Stimulated activated effector memory CD8-positive, alpha-beta T cell treated with anti-CD3 and anti-CD28 coated beads, Interleukin-12 subunit alpha, Interleukin-12 subunit beta, amount 100 ng/mL, for 72 hours (primary cell): Measurements from ENCODE around the gene TRMT10B.

Experiments used
- ATAC-seq: fragments of 150-1000 bp; cut with Tn5 transposase; 2 replicates; pipeline ENCODE4 v1.10.0; 2021
- DNase-seq, 2 donors: peaks; one replicate each; pipeline ENCODE4 v3.0.0; 2021 to 2022; ENCODE audit warnings: low spot score in 2 of 2
- H3K27ac Mint-ChIP-seq: one replicate; pipeline ENCODE4 v1.8.0; 2022; ENCODE audit warnings: mild to moderate bottlenecking, mixed read lengths
- H3K36me3 Mint-ChIP-seq: one replicate; pipeline ENCODE4 v1.8.0; 2022; ENCODE audit warnings: mild to moderate bottlenecking, mixed read lengths
- H3K4me1 Mint-ChIP-seq: one replicate; pipeline ENCODE4 v1.8.0; 2022; ENCODE audit warnings: mixed read lengths
- H3K4me3 Mint-ChIP-seq: one replicate; pipeline ENCODE4 v1.8.0; 2022; ENCODE audit warnings: mild to moderate bottlenecking, mixed read lengths
- H3K9me3 Mint-ChIP-seq: one replicate; pipeline ENCODE4 v1.8.0; 2022; ENCODE audit warnings: mixed read lengths

Gene TRMT10B

GRCh38 chr9:37753489-37754190, at the start of gene TRMT10B:
TSS of gene TRMT10B (plus strand) at chr9:37753805. CDS start at chr9:37761932, 8,127 bp downstream.
- Mint-ChIP-seq H3K27ac (peak within 1 kb of the TSS; percentile 98), H3K4me3 (peak within 1 kb of the TSS; percentile 88), H3K4me1 (peaks cover 21% of the 10 kb centered on the region), H3K9me3 (no peaks in the 10 kb centered on the region), H3K36me3 (no peaks in the 10 kb centered on the region)
- ATAC-seq (peak; percentile 92), DNase-seq (peak; percentile 46 to 76)

GRCh38 chr9:37705787-37706186, 47.8 kb upstream of the TRMT10B start:
- ATAC-seq (no peak), DNase-seq (peak in 1 of 2 donors; percentile 13)
- Mint-ChIP-seq H3K4me3 (no peak overlapping the region), H3K27ac (no peak overlapping the region), H3K4me1 (no peaks in the 10 kb centered on the region), H3K9me3 (no peaks in the 10 kb centered on the region), H3K36me3 (peaks cover 4% of the 10 kb centered on the region)

- Mint-ChIP-seq H3K4me3 (no peak overlapping the region), H3K9me3 (no peaks in the 10 kb centered on the region), H3K27ac (no peak overlapping the region), H3K36me3 (peaks cover 4% of the 10 kb centered on the region), H3K4me1 (no peaks in the 10 kb centered on the region)
- no peak for DNase-seq
- peak; percentile 59 for ATAC-seq
Observed at GRCh38 chr9:37706290-37706689, 47.3 kb upstream of the TRMT10B start.

- DNase-seq, result no peak
- no peak for ATAC-seq
- Mint-ChIP-seq H3K36me3 (peaks cover 4% of the 10 kb centered on the region), H3K27ac (no peak overlapping the region), H3K4me1 (no peaks in the 10 kb centered on the region), H3K4me3 (no peak overlapping the region), H3K9me3 (no peaks in the 10 kb centered on the region)
Observed at GRCh38 chr9:37707748-37708147, 45.9 kb upstream of the TRMT10B start.

- no peak for DNase-seq
- Mint-ChIP-seq H3K4me1 (no peaks in the 10 kb centered on the region), H3K4me3 (no peak overlapping the region), H3K36me3 (peaks cover 4% of the 10 kb centered on the region), H3K9me3 (no peaks in the 10 kb centered on the region), H3K27ac (no peak overlapping the region)
- ATAC-seq, result no peak
Observed at GRCh38 chr9:37710046-37710445, 43.6 kb upstream of the TRMT10B start.

- no peaks in the 10 kb centered on the region for H3K4me1 Mint-ChIP-seq
- H3K4me3 Mint-ChIP-seq, result no peak overlapping the region
- ATAC-seq (no peak), DNase-seq (no peak)
- no peaks in the 10 kb centered on the region for H3K9me3 Mint-ChIP-seq
- no peaks in the 10 kb centered on the region for H3K36me3 Mint-ChIP-seq
- no peak overlapping the region for H3K27ac Mint-ChIP-seq
Observed at GRCh38 chr9:37715260-37715659, 38.3 kb upstream of the TRMT10B start.

GRCh38 chr9:37715991-37716505, 37.6 kb upstream of the TRMT10B start:
- H3K9me3 Mint-ChIP-seq, result no peaks in the 10 kb centered on the region
- DNase-seq (no peak), ATAC-seq (no peak)
- no peaks in the 10 kb centered on the region for H3K4me1 Mint-ChIP-seq
- H3K36me3 Mint-ChIP-seq, result no peaks in the 10 kb centered on the region
- no peak overlapping the region for H3K27ac Mint-ChIP-seq
- no peak overlapping the region for H3K4me3 Mint-ChIP-seq

- H3K4me1 Mint-ChIP-seq, result no peaks in the 10 kb centered on the region
- H3K36me3 Mint-ChIP-seq, result no peaks in the 10 kb centered on the region
- H3K9me3 Mint-ChIP-seq, result no peaks in the 10 kb centered on the region
- no peak overlapping the region for H3K4me3 Mint-ChIP-seq
- ATAC-seq, result no peak
- no peak for DNase-seq
- no peak overlapping the region for H3K27ac Mint-ChIP-seq
Observed at GRCh38 chr9:37719526-37719925, 34.1 kb upstream of the TRMT10B start.

GRCh38 chr9:37727013-37727412, 26.6 kb upstream of the TRMT10B start:
- Mint-ChIP-seq H3K27ac (no peak overlapping the region), H3K4me3 (no peak overlapping the region), H3K36me3 (no peaks in the 10 kb centered on the region), H3K9me3 (no peaks in the 10 kb centered on the region), H3K4me1 (no peaks in the 10 kb centered on the region)
- ATAC-seq (no peak), DNase-seq (no peak)

GRCh38 chr9:37729499-37729898, 24.1 kb upstream of the TRMT10B start:
- H3K9me3 Mint-ChIP-seq, result no peaks in the 10 kb centered on the region
- no peak for DNase-seq
- no peak overlapping the region for H3K27ac Mint-ChIP-seq
- H3K4me3 Mint-ChIP-seq, result no peak overlapping the region
- no peaks in the 10 kb centered on the region for H3K4me1 Mint-ChIP-seq
- no peaks in the 10 kb centered on the region for H3K36me3 Mint-ChIP-seq
- ATAC-seq, result no peak

GRCh38 chr9:37730256-37730655, 23.3 kb upstream of the TRMT10B start:
- H3K27ac Mint-ChIP-seq, result no peak overlapping the region
- H3K4me1 Mint-ChIP-seq, result no peaks in the 10 kb centered on the region
- no peak for ATAC-seq
- H3K9me3 Mint-ChIP-seq, result no peaks in the 10 kb centered on the region
- H3K4me3 Mint-ChIP-seq, result no peak overlapping the region
- no peak for DNase-seq
- H3K36me3 Mint-ChIP-seq, result no peaks in the 10 kb centered on the region

- ATAC-seq (no peak), DNase-seq (no peak)
- H3K4me3 Mint-ChIP-seq, result no peak overlapping the region
- no peaks in the 10 kb centered on the region for H3K36me3 Mint-ChIP-seq
- no peaks in the 10 kb centered on the region for H3K4me1 Mint-ChIP-seq
- H3K27ac Mint-ChIP-seq, result no peak overlapping the region
- no peaks in the 10 kb centered on the region for H3K9me3 Mint-ChIP-seq
Observed at GRCh38 chr9:37730839-37731238, 22.8 kb upstream of the TRMT10B start.

- no peak for DNase-seq
- no peaks in the 10 kb centered on the region for H3K9me3 Mint-ChIP-seq
- H3K36me3 Mint-ChIP-seq, result no peaks in the 10 kb centered on the region
- no peak for ATAC-seq
- no peak overlapping the region for H3K27ac Mint-ChIP-seq
- no peaks in the 10 kb centered on the region for H3K4me1 Mint-ChIP-seq
- H3K4me3 Mint-ChIP-seq, result no peak overlapping the region
Observed at GRCh38 chr9:37732086-37732741, 21.4 kb upstream of the TRMT10B start.

GRCh38 chr9:37732952-37733351, 20.7 kb upstream of the TRMT10B start:
- ATAC-seq (no peak), DNase-seq (no peak)
- H3K4me1 Mint-ChIP-seq, result no peaks in the 10 kb centered on the region
- H3K36me3 Mint-ChIP-seq, result no peaks in the 10 kb centered on the region
- H3K4me3 Mint-ChIP-seq, result no peak overlapping the region
- H3K27ac Mint-ChIP-seq, result no peak overlapping the region
- H3K9me3 Mint-ChIP-seq, result no peaks in the 10 kb centered on the region

- Mint-ChIP-seq H3K36me3 (no peaks in the 10 kb centered on the region), H3K4me3 (no peak overlapping the region), H3K27ac (no peak overlapping the region), H3K9me3 (no peaks in the 10 kb centered on the region), H3K4me1 (no peaks in the 10 kb centered on the region)
- ATAC-seq (no peak), DNase-seq (no peak)
Observed at GRCh38 chr9:37739222-37739621, 14.4 kb upstream of the TRMT10B start.

GRCh38 chr9:37740128-37740527, 13.5 kb upstream of the TRMT10B start:
- no peak overlapping the region for H3K27ac Mint-ChIP-seq
- no peaks in the 10 kb centered on the region for H3K4me1 Mint-ChIP-seq
- no peaks in the 10 kb centered on the region for H3K36me3 Mint-ChIP-seq
- ATAC-seq (no peak), DNase-seq (no peak)
- no peak overlapping the region for H3K4me3 Mint-ChIP-seq
- no peaks in the 10 kb centered on the region for H3K9me3 Mint-ChIP-seq
